Measurements from ENCODE around the gene TUBA4A. TPM values are rescaled to one million over a fixed set of nuclear protein-coding genes. Genes with fewer than 3 reads are reported as not detected.

TUBA4A gene
- total and polyA plus RNA-seq, 2 of the 8 experiments (the other 6 are each of a cell fraction or from before 2014, with no cell fraction given): 67.3 to 172 TPM

DNA sequence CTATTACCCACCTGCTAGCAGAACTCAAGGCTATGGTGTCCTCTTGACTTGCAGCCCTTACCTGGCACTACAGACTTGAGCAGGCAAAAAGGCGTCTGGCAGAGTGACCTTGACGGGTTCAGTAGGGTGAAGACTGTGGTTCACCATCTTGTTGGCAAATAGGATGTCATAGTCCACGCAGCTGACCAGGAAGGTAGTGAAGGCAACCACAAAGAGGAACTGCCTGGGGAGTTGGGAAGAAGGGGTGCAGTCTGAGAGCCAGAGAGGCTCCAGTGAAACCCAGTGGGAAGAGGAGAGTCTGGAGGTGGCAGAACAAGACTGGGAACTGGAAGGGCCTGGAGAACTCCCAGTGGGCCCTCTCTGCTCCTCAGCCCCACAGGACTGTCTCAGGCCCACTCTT lies 28.4 kb downstream of the TUBA4A start:
- DNase-seq (ENCODE audit: low read depth in 1 of 2, low spot score in 2 of 2) (no peak), FAIRE-seq (no peak)
- H3K23me2 ChIP-seq (ENCODE audit: low read depth, low read length): peaks cover 6% of the 10 kb centered on the region; the same call in 1 of the 2 replicates
- no peak overlapping the region for H3K9ac ChIP-seq (replicated peaks in 1 of 4; ENCODE audit: extremely low read depth in 1 of 4, low read depth in 3 of 4, low read length in 3 of 4)
- no peak overlapping the region for H4K8ac ChIP-seq (ENCODE audit: extremely low read depth, insufficient read depth, low read length)
- 89% methylated on average over 3 of the region's 3 CpGs; no CpG with 5 or more reads in 1 of the 2 experiments for WGBS, 2 experiments (ENCODE audit: extremely low coverage in 1 of 2, insufficient coverage in 1 of 2, insufficient read length in 1 of 2, insufficient replicate concordance in 2 of 2, low coverage in 1 of 2, low lambda C conversion rate in 2 of 2, missing lambda C conversion rate in 1 of 2)
- H3K27me3 ChIP-seq (replicated peaks in 1 of 4; ENCODE audit: control insufficient read depth in 3 of 4, extremely low read depth in 1 of 4, insufficient read depth in 3 of 4, low read length in 3 of 4): no peaks in the 10 kb centered on the region; a peak in 1 of 7 replicates
- no peak overlapping the region for H3K4me2 ChIP-seq (ENCODE audit: insufficient read depth in 1 of 2, low read depth in 2 of 2, low read length in 2 of 2)
- H3K14ac ChIP-seq (ENCODE audit: insufficient read length): no peak overlapping the region
- H3K79me2 ChIP-seq (ENCODE audit: control insufficient read depth in 1 of 2, insufficient read depth in 2 of 2, low read length in 2 of 2): peaks cover 0 to 9% of the 10 kb centered on the region in 2 experiments; a peak in 2 of 4 replicates
- H2AFZ ChIP-seq (ENCODE audit: low read length): no peak overlapping the region
- H3K4me1 ChIP-seq (replicated peaks in 1 of 4; ENCODE audit: control insufficient read depth in 3 of 4, insufficient read depth in 4 of 4, low read length in 3 of 4): peaks cover 0 to 6% (median 3%) of the 10 kb centered on the region in 4 experiments; a peak in 5 of 7 replicates
- no peak overlapping the region for H2BK15ac ChIP-seq (ENCODE audit: low read length)
- no peaks in the 10 kb centered on the region; the same call in 1 of the 2 replicates for H3K79me1 ChIP-seq (ENCODE audit: low read depth, low read length)
- ChIA-PET CTCF (ENCODE audit: partially characterized antibody) (interaction anchor here (2.2 kb wide), 1 partner anchor 23 kb away, joined by 6 read pairs; no protein-coding TSS in a partner anchor), POLR2A (ENCODE audit: partially characterized antibody) (interaction anchor here (14.0 kb wide), 1 partner anchor 23 kb away, joined by 190 read pairs; the partner anchor contains the start of genes GLB1L, STK16, TUBA4A and TUBA4B)
- H2BK20ac ChIP-seq (ENCODE audit: low read length): no peak overlapping the region
- no peak overlapping the region for H4K5ac ChIP-seq (ENCODE audit: insufficient read length, low read depth, low read length)
- H2BK5ac ChIP-seq (ENCODE audit: low read depth, low read length): no peak overlapping the region
- no peak overlapping the region for H3K23ac ChIP-seq (ENCODE audit: insufficient read length)
- H2BK12ac ChIP-seq (ENCODE audit: low read depth, low read length): no peak overlapping the region
- no peak overlapping the region for H3K4me3 ChIP-seq (ENCODE audit: extremely low read depth in 1 of 4, insufficient read depth in 2 of 4, low read depth in 3 of 4, low read length in 4 of 4)
- no peak overlapping the region for H3K56ac ChIP-seq (replicated peaks; ENCODE audit: insufficient read length, low read depth, low read length)
- no peak overlapping the region for H3K18ac ChIP-seq (ENCODE audit: extremely low read depth, low read length)
- no peak overlapping the region for H2AK5ac ChIP-seq (ENCODE audit: low read depth, low read length)
- no peak overlapping the region for H3K4ac ChIP-seq (replicated peaks; ENCODE audit: insufficient read length, low read depth, low read length)
- H3K36me3 ChIP-seq (ENCODE audit: control insufficient read depth in 2 of 4, insufficient read depth in 4 of 4, low read length in 3 of 4): peaks cover 10 to 48% (median 35%) of the 10 kb centered on the region in 4 experiments; a peak in 6 of 8 replicates
- H3K27ac ChIP-seq (ENCODE audit: low read depth, low read length): no peak overlapping the region
- H3K9me3 ChIP-seq (ENCODE audit: insufficient read depth in 2 of 2, low read depth in 1 of 2, low read length in 1 of 2): no peaks in the 10 kb centered on the region
- no peak overlapping the region for H2BK120ac ChIP-seq (replicated peaks; ENCODE audit: low read depth, low read length)
- peaks cover 0 to 7% of the 10 kb centered on the region in 2 experiments for H4K20me1 ChIP-seq (replicated peaks in 1 of 2; ENCODE audit: control insufficient read depth in 1 of 2, insufficient read depth in 2 of 2, low read length in 2 of 2)
- H4K91ac ChIP-seq (replicated peaks; ENCODE audit: insufficient read length, low read length): no peak overlapping the region
- TF ChIP-seq CEBPB (IDR thresholded peaks at IDR 0.05; ENCODE audit: low read depth, low read length) (no peak), RFX5 (IDR thresholded peaks at IDR 0.05; ENCODE audit: borderline replicate concordance, low read depth, low read length) (no peak), ATF2 (IDR thresholded peaks at IDR 0.05; ENCODE audit: low read length) (no peak)

All from H1 (cell line).